Measurements from ENCODE around the gene STK32B.

Gene STK32B

DNA sequence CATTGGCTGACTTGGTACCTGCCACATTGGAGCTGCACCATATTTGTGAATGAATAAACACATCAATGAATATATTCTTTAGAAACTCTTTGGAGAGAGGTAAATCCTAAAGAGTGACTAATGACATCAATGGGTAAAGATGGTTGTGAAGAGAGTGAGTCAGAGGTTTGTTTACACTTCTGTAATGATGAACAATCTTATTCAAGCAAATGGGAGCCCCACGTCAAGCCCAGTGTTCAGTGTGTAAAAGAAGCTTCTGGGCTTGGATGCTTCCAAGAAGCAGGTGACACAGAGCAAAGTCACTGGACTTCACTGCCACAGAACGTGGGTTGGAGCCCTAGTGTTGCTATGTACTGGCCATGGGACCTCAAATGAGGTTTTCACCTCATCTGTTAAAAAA, 319.0 kb downstream of the STK32B start:
- peak; percentile 94 for DNase-seq

DNA sequence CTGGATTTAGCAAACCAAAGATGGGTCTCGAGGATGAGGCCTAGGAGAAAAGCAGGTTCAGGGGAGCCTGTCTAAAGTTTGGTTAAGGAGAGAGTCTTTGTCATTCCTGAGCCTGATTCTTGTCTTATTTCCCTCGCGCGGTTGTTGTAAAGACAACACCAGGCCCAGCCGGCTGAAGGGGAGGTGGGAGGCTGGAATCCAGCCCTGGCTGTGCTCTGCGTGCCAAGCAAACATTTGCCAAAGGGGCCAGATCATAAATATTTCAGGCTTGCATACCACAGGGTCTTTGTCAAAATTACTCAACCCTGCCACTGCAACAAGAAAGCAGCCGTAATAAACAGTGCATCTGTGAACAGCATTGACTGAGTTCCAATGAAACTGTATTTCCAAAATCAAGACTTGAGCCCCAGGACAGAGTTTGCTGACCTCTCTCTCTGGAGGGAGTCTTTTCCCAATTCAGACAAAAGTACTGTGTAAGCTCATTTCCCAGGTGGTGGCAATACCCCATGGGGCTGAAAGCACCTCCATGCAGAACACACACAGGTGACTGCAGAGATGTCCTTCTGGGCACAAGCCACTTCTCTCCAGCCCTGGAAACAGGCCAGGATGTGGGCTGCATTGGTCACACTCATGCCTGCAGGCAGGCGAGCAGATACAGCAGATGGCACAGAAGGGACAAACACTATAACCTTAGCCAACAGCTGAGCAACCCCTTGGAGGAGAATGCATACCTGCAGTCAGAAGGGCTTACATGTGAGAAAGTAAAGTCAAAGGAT, 320.3 kb downstream of the STK32B start:
- peak; percentile 77 for DNase-seq

GRCh38 chr4:5372198-5372597, 320.9 kb downstream of the STK32B start:
- DNase-seq, result no peak

DNA sequence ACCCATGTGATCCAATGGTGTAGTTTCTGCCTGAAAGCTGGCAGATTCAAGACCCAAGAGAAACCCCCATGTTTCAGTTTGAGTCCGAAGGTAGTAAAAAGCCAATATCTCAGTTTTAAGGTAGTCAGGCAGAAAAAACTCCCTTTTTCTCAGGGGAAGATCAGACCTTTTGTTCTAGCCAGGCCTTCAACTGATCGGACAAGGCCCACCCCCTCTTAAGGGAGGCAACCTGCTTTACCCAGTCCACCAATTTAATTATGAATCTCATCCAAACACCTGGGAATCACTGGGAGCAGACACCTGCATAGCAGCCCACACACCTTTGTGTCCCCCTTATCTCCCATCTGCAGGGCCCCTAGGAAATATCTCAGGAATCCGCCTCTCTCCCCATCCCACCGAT, 322.0 kb downstream of the STK32B start:
- DNase-seq, result no peak

GRCh38 chr4:5374592-5374991, 323.3 kb downstream of the STK32B start:
- DNase-seq, result no peak

DNA sequence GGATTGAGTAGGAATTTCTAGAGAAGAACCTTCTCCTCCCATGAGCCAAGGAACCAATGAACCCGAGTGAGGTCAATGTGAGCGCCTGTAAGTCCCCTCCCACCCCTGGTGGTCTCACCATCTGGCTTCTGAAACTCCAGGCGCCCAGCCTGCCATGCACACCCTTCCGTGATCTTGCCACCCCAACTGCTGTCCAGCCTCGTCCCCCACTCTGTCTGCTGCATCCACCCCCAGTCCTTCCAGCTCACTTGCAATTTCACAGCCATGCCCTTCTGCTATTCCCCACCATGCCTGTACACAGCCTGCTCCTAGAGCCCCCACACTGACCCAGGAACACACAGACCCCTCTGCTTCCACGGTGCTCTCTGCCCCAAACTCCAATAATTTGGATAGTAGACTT, 323.7 kb downstream of the STK32B start:
- no peak for DNase-seq

GRCh38 chr4:5376015-5376414, 324.7 kb downstream of the STK32B start:
- DNase-seq, result peak; percentile 66

DNA sequence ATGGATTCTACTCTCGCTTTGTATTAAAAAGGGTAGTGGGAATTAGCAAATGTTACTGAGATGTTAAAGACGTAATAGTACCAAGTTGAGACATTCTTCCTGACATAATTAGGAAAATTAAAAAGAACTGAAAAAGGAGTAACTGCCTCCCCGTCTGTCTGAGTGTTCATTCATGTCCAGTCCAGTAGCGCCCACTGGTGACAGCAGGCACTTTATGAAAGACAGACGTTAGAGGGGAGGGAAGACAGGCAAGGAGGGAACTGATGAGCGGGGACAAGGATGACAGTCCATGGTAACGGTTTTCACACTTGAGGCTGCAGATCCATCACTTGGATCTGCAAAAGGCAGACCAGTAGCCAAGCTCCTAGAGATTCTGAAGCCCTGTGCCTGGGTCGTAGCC, 326.7 kb downstream of the STK32B start:
- DNase-seq, result peak; percentile 76

- DNase-seq, result no peak
Observed at GRCh38 chr4:5379895-5380294, 328.6 kb downstream of the STK32B start.

- DNase-seq, result no peak
Observed at GRCh38 chr4:5381961-5382441, 330.7 kb downstream of the STK32B start.

GRCh38 chr4:5383191-5383980, 332.1 kb downstream of the STK32B start:
- no peak for DNase-seq

DNA sequence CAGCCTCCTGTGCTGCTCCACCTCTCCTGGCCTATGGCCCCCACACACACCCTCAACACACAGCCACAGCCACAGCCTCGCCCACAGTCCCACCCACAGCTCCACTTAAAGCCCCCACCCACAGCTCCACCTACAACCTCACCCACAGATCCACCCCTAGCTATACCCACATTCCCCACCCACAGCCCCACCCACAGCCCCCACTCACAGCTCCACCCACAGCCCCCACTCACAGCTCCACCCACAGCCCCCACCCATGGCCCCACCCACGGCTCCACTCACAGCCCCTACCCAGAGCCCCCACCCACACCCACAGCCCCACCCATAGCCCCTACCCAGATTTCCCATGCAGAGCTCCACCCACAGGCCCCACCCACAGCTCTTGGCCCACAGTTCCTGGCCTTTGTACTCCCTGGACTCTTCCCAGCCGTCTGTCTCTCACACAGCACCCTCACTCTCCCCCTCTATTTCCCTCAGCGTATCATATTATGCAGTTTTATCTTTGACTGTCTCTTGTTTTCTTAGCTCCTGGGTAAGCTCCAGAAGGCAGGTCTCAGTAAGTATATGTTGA, 334.5 kb downstream of the STK32B start:
- no peak for DNase-seq

DNA sequence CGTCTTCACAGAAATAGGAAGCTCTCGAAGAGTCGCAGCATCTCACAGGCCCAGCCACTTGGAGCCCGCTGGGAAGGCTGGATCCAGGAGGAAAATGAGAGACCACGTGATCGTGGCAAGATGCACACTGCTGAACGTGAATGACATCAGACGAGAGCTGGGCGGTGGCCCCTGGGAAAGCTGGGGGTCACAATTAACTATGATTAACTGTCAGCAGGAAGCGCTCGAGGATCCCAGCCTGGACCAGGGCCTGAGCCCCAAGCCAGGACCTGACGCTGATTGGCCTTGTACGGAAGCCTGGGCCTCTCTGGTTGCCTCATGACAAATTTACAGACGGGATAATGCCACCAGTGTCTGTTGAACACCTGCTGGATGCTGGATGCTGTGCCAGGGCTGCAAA, 335.6 kb downstream of the STK32B start:
- no peak for DNase-seq

DNA sequence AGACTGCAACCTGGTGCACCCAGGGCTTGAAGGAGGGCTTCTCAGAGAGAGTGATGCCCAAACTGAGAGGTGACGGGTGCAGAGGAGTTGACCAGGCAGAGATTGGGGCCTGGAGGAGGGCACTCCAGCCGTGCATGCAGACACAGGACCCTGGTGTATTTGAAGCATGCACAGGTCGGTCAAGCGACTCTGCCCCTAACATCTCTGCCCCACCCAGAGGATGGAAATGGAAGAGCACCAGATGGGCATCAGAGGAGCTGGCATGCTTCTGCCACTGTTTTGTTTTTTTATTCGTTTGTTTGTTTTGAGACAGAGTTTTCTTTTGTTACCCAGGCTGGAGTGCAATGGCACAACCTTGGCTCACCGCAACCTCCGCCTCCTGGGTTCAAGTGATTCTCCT, 336.2 kb downstream of the STK32B start:
- DNase-seq, result peak; percentile 44

- no peak for DNase-seq
Observed at GRCh38 chr4:5389756-5390310, 338.6 kb downstream of the STK32B start.

- DNase-seq, result no peak
Observed at GRCh38 chr4:5391492-5391891, 340.2 kb downstream of the STK32B start.

DNA sequence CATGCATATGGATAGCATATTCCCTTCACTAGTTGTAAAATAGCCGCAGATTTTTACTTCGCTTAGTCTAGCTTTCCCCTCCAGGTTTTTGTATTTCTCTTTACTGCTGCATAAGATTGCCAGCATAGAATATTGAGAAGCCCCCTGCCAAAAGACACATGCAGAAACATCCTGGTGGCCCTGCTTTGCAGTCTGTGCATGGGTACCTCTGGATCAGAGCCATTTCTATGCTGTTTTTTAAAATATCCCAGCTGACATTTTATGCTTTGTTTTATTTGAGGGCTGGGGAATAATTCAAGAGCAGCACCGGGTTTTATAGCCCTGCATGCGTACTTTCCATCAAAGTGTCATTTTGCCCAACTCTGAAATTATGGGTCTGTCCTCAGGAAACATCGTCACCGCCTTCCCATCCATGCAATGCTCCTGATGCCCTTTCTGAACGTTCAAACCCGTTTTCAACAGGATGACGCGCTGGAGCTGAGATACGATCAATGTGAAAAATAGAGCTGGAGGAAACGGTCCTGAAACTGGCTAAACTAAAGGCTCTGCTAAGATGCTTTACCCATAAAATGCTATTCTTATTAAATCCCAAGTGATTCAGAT, 342.7 kb downstream of the STK32B start:
- no peak for DNase-seq

DNA sequence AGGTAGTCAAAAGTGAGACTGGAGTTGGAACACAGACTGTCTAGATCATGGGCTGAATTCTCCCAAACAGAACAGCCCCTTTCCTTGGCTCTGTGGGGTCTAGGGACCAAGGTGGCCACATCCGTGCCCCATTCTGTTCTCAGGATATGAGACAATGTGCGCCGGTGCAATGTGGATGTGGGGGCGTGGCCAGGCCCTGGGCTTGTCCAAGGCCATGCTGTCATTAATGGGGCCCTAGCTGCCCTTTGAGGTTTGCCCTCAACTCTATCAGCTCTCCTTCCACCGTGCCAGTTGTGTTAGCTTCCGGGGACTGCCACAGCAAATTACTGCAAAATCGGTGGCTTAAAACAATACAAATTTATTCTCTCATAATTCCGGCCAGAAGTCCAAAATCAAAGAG, 344.5 kb downstream of the STK32B start:
- DNase-seq, result no peak

GRCh38 chr4:5398056-5398455, 346.8 kb downstream of the STK32B start:
- no peak for DNase-seq

GRCh38 chr4:5399124-5399523, 347.8 kb downstream of the STK32B start:
- DNase-seq, result no peak

DNA sequence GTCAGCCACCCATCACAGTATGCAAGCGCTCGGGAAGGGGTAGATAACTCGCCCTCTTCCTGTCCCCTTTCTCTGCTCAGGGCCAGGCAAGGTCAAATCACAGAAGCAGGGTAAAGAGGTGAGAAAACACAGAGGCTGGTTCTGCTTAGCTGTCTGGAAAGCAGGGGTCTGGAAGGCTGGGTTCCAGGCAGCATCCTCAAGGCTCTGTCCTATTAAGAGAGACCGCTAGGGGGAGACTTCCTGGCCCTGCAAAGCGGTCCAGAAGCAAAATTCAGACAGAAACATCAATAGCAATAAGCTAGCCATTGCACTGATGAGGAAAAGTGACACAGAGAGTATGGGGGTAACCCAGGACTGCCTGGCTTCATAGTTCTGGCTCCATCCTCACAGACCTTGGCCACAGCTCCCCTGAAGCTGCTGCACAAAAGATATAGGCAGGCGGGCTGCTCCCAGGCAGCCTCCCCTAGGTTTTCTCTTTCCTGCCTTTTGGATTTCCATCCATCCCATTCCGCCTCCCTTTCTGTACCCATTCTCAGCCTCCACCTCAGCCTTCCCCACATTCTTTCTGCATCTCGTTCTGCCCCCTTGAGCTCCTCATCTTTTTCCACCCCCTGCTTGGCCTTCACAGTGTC, 348.6 kb downstream of the STK32B start:
- DNase-seq, result peak; percentile 82

GRCh38 chr4:5403746-5404497, 352.6 kb downstream of the STK32B start:
- no peak for DNase-seq
